Measurements from ENCODE around the gene HOOK1. TPM values are rescaled to one million over a fixed set of nuclear protein-coding genes. Genes with fewer than 3 reads are reported as not detected.

Gene HOOK1
- total RNA-seq, 1 experiment from 2014 or later: 42.0 TPM

DNA sequence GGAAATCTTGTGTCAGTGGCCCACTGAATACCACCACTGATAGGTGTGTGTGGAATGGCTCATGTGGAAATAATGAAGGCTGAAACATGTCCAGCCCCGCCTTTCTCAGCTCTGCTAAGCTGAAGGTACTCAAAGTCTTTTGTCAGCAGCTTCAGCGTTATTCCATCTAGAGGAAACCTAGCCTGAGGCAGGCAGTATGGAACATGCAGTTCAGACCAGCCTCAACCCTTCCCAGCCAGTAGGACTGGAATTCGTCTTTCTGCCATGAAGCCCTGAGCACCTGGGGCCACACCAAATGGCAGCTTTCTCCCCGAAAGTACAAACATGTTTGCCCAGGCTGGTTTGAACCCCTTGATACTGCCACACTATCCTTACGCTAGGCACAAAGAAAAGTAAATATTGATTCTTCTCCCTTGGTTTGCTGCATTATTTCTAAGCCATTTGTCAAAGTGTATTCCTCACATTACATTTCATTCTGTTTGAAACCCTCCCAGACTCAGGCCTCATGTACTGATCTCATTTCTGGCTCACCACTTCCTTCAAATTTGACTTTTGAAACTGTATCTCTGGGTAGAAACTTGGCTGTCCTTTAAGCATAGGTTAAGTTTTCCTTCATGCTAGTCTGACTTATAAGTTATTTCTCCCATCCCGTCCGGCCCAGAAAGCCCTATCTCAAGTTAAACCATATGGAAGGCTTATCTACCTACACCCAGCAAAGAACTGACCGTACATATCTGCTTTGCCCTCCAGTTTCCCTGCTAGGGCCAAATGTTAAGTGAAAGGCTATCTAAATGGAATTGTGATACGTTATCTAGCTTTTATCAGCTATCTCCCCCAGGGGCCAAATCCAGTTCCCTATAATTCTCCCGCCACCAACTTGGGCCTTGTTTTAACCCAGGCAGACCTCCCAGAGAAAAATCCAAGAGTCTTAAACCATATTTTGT is 45.7 kb upstream of the HOOK1 start:
- H2BK5ac ChIP-seq (ENCODE audit: insufficient read length, low read length): no peak overlapping the region
- H3K27me3 ChIP-seq (ENCODE audit: insufficient read depth, low read length): no peaks in the 10 kb centered on the region
- H3K23me2 ChIP-seq (ENCODE audit: insufficient read length, low read depth, low read length, poor library complexity, severe bottlenecking): no peaks in the 10 kb centered on the region
- no peak overlapping the region for H2BK20ac ChIP-seq (ENCODE audit: low read depth, low read length, poor library complexity, severe bottlenecking)
- no CpG with 5 or more reads among the region's 10 CpGs for WGBS (ENCODE audit: extremely low coverage, insufficient read length, low lambda C conversion rate)
- H3K4me1 ChIP-seq (ENCODE audit: insufficient read depth, low read length): no peaks in the 10 kb centered on the region
- H3K4me1 Mint-ChIP-seq: peaks cover 12 to 18% of the 10 kb centered on the region in 2 experiments
- H2AFZ ChIP-seq (ENCODE audit: low read length): no peak overlapping the region
- H4K20me1 ChIP-seq (ENCODE audit: control insufficient read depth, insufficient read depth, insufficient read length): no peaks in the 10 kb centered on the region
- H3K4ac ChIP-seq (ENCODE audit: low read depth, low read length): no peak overlapping the region
- H3K9ac ChIP-seq (ENCODE audit: extremely low read depth, insufficient read length, low read length): no peak overlapping the region
- H2BK120ac ChIP-seq (ENCODE audit: low read depth, low read length, poor library complexity, severe bottlenecking): no peak overlapping the region
- no peak overlapping the region for H2BK12ac ChIP-seq (ENCODE audit: insufficient read length, low read depth, low read length)
- no peaks in the 10 kb centered on the region for H3K79me1 ChIP-seq (ENCODE audit: insufficient read depth, low read depth, low read length, poor library complexity, severe bottlenecking)
- no peaks in the 10 kb centered on the region for H3K36me3 Mint-ChIP-seq (ENCODE audit: insufficient read depth in 1 of 3, low read depth in 3 of 3)
- no peaks in the 10 kb centered on the region for H3K9me3 Mint-ChIP-seq
- no peak overlapping the region for H3K27ac Mint-ChIP-seq
- H3K4me3 Mint-ChIP-seq: no peak overlapping the region
- no peak overlapping the region for H3K4me2 ChIP-seq (ENCODE audit: insufficient read depth, insufficient read length, low read length)
- H3K27me3 Mint-ChIP-seq (ENCODE audit: low read depth): no peaks in the 10 kb centered on the region; the same call in 1 of the 2 replicates
- H2AK5ac ChIP-seq (ENCODE audit: insufficient read length, low read length): peak overlapping the region; percentile 41
- no peaks in the 10 kb centered on the region for H3K79me2 ChIP-seq (ENCODE audit: insufficient read depth, low read length)
- no peak overlapping the region for H3K27ac ChIP-seq (ENCODE audit: insufficient read length, low read depth, low read length)
- no peak overlapping the region for H3K56ac ChIP-seq (ENCODE audit: insufficient read length, low read depth, low read length)
- H3K18ac ChIP-seq (ENCODE audit: insufficient read length, low read depth, low read length): no peak overlapping the region
- no peak overlapping the region for H3K23ac ChIP-seq (ENCODE audit: insufficient read length, low read depth, low read length)
- TF ChIP-seq, protein P1, sequence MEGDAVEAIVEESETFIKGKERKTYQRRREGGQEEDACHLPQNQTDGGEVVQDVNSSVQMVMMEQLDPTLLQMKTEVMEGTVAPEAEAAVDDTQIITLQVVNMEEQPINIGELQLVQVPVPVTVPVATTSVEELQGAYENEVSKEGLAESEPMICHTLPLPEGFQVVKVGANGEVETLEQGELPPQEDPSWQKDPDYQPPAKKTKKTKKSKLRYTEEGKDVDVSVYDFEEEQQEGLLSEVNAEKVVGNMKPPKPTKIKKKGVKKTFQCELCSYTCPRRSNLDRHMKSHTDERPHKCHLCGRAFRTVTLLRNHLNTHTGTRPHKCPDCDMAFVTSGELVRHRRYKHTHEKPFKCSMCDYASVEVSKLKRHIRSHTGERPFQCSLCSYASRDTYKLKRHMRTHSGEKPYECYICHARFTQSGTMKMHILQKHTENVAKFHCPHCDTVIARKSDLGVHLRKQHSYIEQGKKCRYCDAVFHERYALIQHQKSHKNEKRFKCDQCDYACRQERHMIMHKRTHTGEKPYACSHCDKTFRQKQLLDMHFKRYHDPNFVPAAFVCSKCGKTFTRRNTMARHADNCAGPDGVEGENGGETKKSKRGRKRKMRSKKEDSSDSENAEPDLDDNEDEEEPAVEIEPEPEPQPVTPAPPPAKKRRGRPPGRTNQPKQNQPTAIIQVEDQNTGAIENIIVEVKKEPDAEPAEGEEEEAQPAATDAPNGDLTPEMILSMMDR (conservative IDR thresholded peaks at IDR 0.05): no peak
- H3T11ph ChIP-seq (ENCODE audit: low read length): no peak overlapping the region
- no peaks in the 10 kb centered on the region for H3K9me3 ChIP-seq (ENCODE audit: control insufficient read depth, low read depth, low read length)
- no peak overlapping the region for H4K5ac ChIP-seq (ENCODE audit: insufficient read length, low read depth, low read length)
- no peak overlapping the region for H4K91ac ChIP-seq (ENCODE audit: insufficient read length, low read depth, low read length)
- H2BK15ac ChIP-seq (ENCODE audit: low read depth, low read length): no peak overlapping the region
- no peak overlapping the region for H3K14ac ChIP-seq (ENCODE audit: insufficient read depth, low read length)
- no peak overlapping the region for H4K8ac ChIP-seq (replicated peaks; ENCODE audit: insufficient read length, low read depth, low read length)
- DNase-seq: no peak

Measured in H9 (cell line).